Astrocyte of the hippocampus (primary cell): ENCODE measurements around the gene CD177.
"Not testable (repeated sequence)": the region's sequence is repeated elsewhere in the genome, so short reads cannot be mapped to it uniquely, and the experiment has no call there.

Experiments
- DNase-seq: peaks from one replicate; pipeline ENCODE4 v3.0.0; 2011; ENCODE audit warnings: low read depth, low spot score

CD177 gene

GRCh38 chr19:43380771-43381386 is 27.4 kb downstream of the CD177 start:
- DNase-seq: no peak

DNA sequence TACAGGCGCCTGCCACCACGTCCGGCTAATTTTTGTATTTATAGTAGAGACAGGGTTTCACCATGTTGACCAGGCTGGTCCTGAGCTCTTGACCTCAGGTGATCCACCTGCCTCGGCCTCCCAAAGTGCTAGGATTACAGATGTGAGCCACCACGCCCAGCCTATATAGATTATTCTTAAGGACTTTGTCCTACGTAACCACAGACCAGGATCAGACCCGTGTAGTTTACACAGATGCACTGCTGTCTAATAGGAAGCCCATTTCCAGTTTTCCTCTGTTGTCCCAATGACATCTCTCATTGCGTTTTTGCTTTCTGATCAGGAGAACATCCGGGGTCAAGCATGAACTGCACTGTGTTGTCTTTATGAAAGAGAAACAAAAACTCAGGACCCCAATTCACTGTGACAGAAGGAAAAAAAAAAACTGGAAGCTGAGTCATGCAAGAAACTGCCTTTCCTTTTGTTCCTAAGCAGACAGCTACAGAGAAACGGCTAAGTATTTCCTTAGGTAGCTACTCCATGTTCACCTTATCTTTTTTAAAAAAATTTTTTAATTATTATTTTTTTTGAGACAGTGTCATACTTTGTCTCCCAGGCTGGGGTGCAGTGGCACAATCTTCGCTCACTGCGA is 29.2 kb downstream of the CD177 start:
- not testable (repeated sequence) for DNase-seq

DNA sequence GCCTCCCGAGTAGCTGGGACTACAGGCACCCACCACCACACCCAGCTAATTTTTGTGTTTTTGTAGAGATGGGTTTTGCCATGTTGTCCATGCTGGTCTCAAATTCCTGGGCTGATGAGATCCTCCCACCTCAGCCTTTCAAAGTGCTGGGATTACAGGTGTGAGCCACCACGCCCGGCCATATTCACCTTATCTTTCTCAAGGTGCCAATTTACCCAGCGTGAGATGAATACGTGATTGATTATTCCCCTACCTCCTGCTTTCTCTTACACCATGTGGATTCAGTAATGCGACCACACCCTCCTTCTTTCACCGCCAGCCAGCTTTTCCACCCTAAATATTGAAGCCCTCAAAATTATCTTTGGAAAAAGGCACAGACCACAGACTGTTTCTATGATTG is 29.8 kb downstream of the CD177 start:
- not testable (repeated sequence) for DNase-seq

- DNase-seq: not testable (repeated sequence)
These were observed 30.3 kb downstream of the CD177 start for GRCh38 chr19:43383759-43384158.

DNA sequence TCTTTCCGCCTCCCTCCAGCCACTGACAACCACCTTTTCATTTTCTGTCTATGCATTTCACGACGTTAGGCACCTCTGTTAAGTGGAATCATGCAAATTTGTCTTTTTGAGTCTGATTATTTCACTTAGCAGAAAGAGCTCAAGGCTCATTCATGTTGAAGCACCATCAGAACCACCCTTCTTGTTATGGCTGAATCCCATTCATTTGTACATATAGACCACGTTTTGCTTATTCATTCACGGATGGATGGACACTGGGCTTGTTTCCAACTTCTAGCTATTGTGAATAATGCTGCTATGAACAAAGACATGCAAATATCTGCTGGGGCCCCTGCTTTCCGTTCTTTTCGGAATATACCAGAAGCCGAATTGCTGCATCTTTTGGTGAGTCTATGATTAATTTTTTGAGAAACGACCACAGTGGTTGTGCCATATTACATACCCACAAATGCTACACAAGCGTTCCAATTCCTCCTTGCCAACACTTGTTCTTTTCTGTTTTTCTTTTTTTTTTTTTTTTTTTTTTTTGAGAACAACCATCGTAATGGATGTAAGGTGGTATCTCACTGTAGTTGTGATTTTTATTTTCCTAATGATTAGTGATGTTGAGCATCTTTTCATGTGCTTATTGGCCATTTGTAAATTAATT is 37.5 kb downstream of the CD177 start:
- DNase-seq: peak; percentile 86

GRCh38 chr19:43391552-43391935 is 38.1 kb downstream of the CD177 start:
- DNase-seq: peak; percentile 28

DNA sequence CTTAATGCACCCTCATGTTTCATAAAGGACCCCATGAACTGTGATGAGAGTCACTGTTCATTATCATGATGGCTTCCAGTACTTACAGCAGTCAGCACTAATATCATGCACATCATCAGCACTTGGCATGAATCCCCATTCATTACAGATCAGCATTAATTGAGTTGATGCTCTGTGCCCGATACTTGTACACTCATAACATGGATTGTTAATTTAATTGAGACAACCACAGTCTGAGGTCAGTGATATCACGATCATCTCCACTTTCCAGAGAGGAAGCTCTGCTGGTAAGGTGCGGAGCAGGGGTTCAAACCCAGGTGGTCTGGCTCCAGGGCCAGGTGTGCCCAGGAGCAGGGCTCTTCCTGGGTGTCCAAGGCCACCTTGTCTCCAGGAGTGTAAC is 40.0 kb downstream of the CD177 start:
- not testable (repeated sequence) for DNase-seq

- no peak for DNase-seq
These were observed 42.1 kb downstream of the CD177 start for GRCh38 chr19:43395561-43395960.

GRCh38 chr19:43406297-43406696 is 52.8 kb downstream of the CD177 start:
- no peak for DNase-seq

DNA sequence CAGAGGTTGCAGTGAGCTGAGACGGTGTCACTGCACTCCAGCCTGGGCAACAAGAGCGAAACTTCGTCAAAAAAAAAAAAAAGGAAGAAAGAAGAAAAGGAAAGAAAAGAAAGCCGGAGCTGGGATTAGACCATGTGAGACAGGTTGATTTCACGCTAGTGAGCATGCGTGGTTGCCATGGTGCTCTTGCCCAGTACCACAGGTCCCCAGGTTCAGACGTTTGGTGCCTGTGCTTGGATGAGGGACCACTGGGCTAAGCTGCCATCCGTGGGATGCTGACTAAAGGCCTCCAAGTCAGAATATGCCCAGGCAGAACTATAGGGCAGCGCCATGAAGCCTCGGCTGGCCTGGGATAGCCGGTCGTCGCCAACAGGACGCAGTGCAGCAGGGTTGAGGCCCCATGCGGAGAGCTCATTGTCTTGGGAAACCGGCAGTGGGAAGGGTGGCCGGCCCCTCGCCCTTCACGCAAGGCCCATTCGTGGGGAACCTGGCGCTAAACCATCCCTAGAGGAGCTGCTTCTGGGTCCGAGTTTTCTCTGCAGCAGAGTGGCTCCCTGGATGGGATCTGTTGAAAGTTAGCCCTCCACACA is 54.0 kb downstream of the CD177 start:
- no peak for DNase-seq

DNA sequence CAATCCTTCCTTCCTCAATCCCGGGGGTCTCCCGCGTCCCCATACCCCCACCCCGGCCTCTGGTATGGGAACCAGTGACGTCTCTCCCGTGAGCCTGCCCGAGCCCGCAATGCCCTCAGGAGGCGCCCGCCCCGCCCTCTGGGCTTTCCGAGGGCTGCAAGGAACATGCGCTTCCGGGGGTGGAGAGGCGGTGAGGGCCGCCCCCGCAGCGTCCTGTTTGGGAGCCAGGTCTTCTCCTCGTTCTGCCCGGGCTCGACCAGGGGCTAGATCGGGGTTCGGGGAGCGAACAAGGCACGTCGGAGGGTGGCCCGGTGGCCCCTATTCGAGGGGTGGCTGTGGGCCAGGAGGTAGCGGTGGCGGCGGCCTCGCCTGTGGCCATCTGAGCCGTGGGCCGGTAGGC is 54.6 kb downstream of the CD177 start:
- DNase-seq: no peak

- no peak for DNase-seq
These were observed 55.9 kb downstream of the CD177 start for GRCh38 chr19:43409415-43409814.

- no peak for DNase-seq
These were observed 59.0 kb downstream of the CD177 start for GRCh38 chr19:43412441-43412840.
